NB4 (cell line): ENCODE data around the gene BRD1.

Source experiments
- CTCF ChIP-seq: IDR thresholded peaks from one replicate; pipeline ENCODE4 v1.5.1; 2012; ENCODE audit warnings: low read depth, low read length
- MAX ChIP-seq: IDR thresholded peaks from 2 replicates; pipeline ENCODE4 v1.6.1; 2011; ENCODE audit warnings: low read depth, low read length
- MYC ChIP-seq: IDR thresholded peaks from 2 replicates; pipeline ENCODE4 v1.6.1; 2011; ENCODE audit warnings: low read depth, low read length
- POLR2A ChIP-seq: IDR thresholded peaks from 2 replicates; pipeline ENCODE4 v1.6.1; 2011; ENCODE audit warnings: mild to moderate bottlenecking; ENCODE audit not compliant: insufficient read length; ENCODE audit errors: extremely low read depth

GRCh38 chr22:49791682-49792081 is 36.0 kb downstream of the BRD1 start:
- TF ChIP-seq CTCF (no peak), POLR2A (no peak), MAX (no peak), MYC (no peak)
